ENCODE data around the gene TOR4A. TPM values are rescaled to one million over a fixed set of nuclear protein-coding genes. Genes with fewer than 3 reads are reported as not detected.

TOR4A gene
- total and polyA plus RNA-seq, 9 donors = 0.85 to 16.3 (median 8.2) TPM

DNA sequence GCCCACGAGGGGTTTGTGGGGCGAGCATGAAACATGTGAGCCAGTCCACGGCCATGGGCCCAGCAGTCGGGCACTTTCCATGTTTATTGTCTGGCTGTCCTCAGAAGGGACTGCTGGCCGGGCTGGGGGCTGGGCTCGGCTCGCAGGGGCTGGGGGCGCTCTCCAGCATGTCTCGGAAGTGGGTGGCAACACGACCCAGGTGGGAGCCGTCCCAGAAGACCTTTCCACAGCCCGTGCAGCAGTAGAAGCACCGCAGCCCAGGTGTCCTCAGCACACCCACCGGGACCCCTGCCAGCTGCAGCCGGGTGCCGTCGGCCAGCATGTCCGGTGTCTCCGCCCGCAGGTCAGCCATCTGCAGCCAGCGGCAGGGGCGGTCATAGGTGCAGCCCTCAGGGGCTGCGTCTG, 29.3 kb downstream of the TOR4A start:
- peaks cover 19% of the 10 kb centered on the region for H3K4me1 ChIP-seq (ENCODE audit: insufficient read depth)
- peak in 3 of 5 donors; percentile 42 to 53 (median 45) for DNase-seq
- 5 to 17% (median 7%) methylated on average over 17 to 23 of the region's 23 CpGs for WGBS, 3 donors
- H3K9me3 ChIP-seq = no peaks in the 10 kb centered on the region
- peaks cover 5% of the 10 kb centered on the region for H3K27me3 ChIP-seq
- H3K27ac ChIP-seq = no peak overlapping the region
- no peak overlapping the region for H3K4me3 ChIP-seq
- intact Hi-C loops (cut with DNase I) = no loop called here
- no peaks in the 10 kb centered on the region for H3K36me3 ChIP-seq
- TF ChIP-seq EP300 (IDR thresholded peaks at IDR 0.05) = no peak
- TF ChIP-seq, protein P1, sequence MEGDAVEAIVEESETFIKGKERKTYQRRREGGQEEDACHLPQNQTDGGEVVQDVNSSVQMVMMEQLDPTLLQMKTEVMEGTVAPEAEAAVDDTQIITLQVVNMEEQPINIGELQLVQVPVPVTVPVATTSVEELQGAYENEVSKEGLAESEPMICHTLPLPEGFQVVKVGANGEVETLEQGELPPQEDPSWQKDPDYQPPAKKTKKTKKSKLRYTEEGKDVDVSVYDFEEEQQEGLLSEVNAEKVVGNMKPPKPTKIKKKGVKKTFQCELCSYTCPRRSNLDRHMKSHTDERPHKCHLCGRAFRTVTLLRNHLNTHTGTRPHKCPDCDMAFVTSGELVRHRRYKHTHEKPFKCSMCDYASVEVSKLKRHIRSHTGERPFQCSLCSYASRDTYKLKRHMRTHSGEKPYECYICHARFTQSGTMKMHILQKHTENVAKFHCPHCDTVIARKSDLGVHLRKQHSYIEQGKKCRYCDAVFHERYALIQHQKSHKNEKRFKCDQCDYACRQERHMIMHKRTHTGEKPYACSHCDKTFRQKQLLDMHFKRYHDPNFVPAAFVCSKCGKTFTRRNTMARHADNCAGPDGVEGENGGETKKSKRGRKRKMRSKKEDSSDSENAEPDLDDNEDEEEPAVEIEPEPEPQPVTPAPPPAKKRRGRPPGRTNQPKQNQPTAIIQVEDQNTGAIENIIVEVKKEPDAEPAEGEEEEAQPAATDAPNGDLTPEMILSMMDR (IDR thresholded peaks at IDR 0.05) = no peak
- TF ChIP-seq POLR2A (IDR thresholded peaks at IDR 0.05) = no peak

DNA sequence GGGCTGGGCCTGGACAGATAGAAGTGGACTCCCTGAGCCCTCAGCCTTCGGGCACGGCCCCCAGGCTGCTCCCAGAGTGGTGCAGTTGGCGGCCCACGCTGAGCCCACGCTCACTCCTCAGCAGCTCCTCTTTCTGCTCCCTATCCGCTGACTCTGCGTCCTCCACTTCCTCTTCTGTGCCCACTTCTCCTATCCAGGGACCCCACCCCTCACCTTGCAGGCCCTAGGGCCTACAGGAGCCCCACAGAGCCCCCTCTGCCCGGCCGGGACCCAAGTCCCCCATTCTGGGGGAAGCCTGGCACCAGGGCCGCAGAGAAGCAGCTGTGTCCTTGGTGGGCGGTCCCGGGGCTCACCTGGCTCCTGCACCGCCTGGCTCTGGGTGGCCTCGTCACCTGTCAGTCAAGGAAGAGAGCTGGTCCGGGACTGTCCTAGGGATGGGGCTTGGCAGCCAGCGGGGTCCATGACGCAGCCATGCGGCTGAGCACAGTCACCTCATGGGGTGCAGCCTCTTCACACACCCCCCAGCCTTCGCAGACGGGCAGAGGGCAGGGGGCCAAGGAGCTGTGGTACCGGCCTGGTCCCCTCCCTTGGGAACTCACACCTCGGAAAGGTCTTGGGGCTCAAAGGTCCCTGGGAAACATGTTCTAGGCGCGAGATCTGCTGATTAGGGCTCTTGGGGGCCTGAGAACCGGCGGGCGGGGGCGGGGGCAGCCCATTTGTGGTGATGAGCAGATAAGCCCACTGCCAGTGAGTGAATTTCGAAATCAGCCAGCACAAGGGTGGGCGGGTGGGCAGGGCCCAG, 29.9 kb downstream of the TOR4A start:
- peaks cover 19% of the 10 kb centered on the region for H3K4me1 ChIP-seq (ENCODE audit: insufficient read depth)
- intact Hi-C loops (cut with DNase I) = no loop called here
- TF ChIP-seq, protein P1 (IDR thresholded peaks at IDR 0.05) = no peak
- no peak for TF ChIP-seq POLR2A (IDR thresholded peaks at IDR 0.05)
- no peak for TF ChIP-seq EP300 (IDR thresholded peaks at IDR 0.05)
- no peak overlapping the region for H3K27ac ChIP-seq
- peaks cover 5% of the 10 kb centered on the region for H3K27me3 ChIP-seq
- 20 to 33% (median 21%) methylated on average over 21 to 30 of the region's 30 CpGs for WGBS, 3 donors
- H3K36me3 ChIP-seq = no peaks in the 10 kb centered on the region
- H3K9me3 ChIP-seq = no peaks in the 10 kb centered on the region
- DNase-seq = peak in 4 of 5 donors; percentile 13 to 42 (median 36)
- no peak overlapping the region for H3K4me3 ChIP-seq

DNA sequence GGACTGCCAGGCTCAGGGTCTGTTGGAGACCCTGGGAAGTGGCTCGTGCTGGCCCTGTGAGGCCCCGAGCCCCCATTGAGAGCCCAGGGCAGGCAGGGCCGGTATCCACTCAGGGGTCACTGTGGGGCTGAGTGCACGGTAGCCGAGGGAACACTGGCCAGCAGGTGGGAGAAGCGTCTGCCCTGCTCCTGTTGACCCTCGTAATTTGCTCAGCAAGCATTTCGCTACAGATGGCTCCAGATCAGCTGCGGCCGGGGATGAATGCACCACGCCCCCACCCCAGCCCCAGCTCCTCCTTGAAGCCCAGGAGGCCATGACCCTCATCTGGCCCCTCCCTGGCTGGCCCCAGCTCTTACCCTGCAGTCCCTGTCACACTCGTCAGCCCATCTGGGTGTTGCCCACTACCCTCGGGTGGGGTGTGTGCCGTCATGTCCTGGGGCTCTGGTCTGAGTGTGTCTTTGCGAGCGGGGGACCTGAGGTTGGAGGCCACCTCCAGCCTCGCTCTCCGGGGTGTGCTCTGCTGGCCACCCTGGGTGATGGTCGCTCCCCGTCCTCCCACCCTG, 30.6 kb downstream of the TOR4A start:
- Histone ChIP-seq H3K27me3 (peaks cover 5% of the 10 kb centered on the region), H3K27ac (no peak overlapping the region), H3K36me3 (no peaks in the 10 kb centered on the region), H3K4me1 (ENCODE audit: insufficient read depth) (peaks cover 16% of the 10 kb centered on the region), H3K9me3 (no peaks in the 10 kb centered on the region), H3K4me3 (no peak overlapping the region)
- TF ChIP-seq POLR2A (IDR thresholded peaks at IDR 0.05) = no peak
- TF ChIP-seq, protein P1 (IDR thresholded peaks at IDR 0.05) = no peak
- no peak for TF ChIP-seq EP300 (IDR thresholded peaks at IDR 0.05)
- DNase-seq = peak in 3 of 5 donors; percentile 7 to 37 (median 27)
- WGBS, 3 donors = 35 to 37% (median 35%) methylated on average over 20 of the region's 20 CpGs
- intact Hi-C loops (cut with DNase I) = no loop called here

DNA sequence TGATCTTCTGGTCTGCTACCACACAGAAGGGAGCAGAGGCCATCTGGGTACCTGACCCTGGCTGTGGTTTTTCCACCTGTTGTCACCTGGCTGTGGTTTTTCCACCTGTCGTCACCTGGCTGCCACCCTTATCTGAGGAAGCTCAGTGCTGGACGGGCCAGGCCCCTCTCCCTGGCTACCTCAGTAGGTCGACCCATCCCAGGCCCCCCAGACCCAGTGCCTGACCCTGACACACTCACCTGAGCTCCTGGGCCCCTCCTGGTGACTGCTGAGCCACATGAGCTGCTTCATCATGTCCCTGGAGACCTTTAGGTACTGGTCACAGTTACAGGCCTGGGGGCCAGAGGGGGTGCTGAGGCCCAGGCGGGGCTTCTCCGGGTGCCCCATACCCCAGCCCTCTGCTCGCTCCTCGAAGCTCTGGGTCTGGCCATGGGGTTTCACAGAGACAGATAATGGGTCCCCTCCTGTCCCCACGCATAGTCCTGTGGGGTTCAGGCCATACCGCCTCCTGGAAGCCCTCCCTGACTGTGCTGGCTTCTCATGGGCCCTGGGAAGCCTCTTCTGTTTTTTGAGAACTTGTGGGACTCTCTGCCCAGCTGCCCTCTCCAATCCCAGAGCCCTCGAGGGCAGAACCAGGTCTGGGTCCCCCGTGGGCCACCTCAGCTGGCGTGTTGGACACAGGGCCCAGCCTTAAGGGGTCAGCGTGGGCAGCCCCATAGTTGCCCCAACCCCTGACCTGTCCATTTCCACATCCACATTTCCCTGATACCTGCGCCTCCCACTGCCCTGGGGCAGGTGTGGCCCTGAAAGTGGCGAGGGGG, 32.1 kb downstream of the TOR4A start:
- no peak for TF ChIP-seq POLR2A (IDR thresholded peaks at IDR 0.05)
- TF ChIP-seq EP300 (IDR thresholded peaks at IDR 0.05) = no peak
- TF ChIP-seq, protein P1 (IDR thresholded peaks at IDR 0.05) = no peak
- 71 to 87% (median 84%) methylated on average over 14 to 15 of the region's 15 CpGs for WGBS, 3 donors
- Histone ChIP-seq H3K4me1 (ENCODE audit: insufficient read depth) (peaks cover 16% of the 10 kb centered on the region), H3K27ac (no peak overlapping the region), H3K36me3 (no peaks in the 10 kb centered on the region), H3K4me3 (no peak overlapping the region), H3K9me3 (no peaks in the 10 kb centered on the region), H3K27me3 (peaks cover 5% of the 10 kb centered on the region)
- DNase-seq = no peak
- intact Hi-C loops (cut with DNase I) = no loop called here

Measured in ovary (tissue), 9 donors.